HG03060 (cell line): ENCODE measurements around the gene INKA1.
"Not testable (repeated sequence)": the region's sequence is repeated elsewhere in the genome, so short reads cannot be mapped to it uniquely, and the experiment has no call there.

ENCODE experiments used
- ATAC-seq: cut with Tn5 transposase; IDR thresholded peaks from one replicate; pipeline ENCODE4 v1.9.1; 2021; ENCODE audit warnings: low read depth, moderate number of reproducible peaks; ENCODE audit not compliant: unreplicated experiment

The INKA1 gene

DNA sequence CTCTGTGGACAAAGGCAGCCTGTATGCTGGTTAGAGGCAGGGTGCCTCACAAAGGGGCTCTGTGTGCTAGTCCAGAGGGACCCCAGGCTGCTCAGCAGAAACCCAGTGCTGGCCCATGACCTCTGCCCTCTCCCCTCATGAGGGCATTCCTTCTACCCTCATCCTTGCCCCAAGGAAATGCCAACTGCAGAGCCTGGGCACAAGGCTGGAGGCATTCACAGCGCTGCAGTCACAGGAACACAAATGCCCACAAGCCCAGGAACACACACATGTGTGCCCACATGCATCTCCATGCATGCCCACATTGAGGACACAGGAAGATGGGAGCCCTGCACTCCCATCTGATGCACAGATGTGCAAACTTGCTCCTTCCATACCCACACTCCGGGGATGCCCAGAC lies 3.8 kb downstream of the INKA1 start:
- ATAC-seq = no peak

DNA sequence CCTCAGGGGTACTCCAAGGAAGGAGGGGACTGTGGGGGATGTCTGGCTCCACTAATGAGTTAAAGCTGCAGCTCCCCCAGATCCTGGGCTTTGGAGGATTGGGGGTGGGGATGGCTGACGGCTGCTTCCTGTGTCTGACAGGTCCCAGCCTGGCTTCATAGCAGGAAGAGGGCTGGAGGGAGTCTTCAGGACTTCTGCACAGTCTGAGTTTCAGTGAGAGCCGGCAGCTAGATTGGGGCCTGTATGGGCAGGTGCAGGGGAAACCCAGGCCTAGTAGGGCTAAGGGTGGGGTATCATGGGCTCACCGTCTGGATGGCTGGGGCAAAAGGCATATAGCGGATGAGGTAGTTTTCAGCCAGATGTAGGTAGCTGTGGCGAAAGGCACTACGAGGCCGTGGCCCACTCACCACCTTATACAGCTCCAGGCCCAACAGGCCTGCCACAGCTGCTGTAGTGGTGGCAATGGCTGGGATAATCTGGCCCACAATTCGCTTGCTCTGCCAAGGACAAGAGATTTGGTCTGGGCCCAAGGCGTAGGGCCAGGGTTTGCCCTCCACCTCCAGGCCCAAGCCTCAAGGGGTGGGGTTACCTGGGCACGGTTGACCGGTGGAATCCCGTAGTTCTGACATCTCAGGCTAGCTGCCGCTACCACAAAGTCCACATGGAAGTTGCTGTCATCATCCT lies 4.5 kb downstream of the INKA1 start:
- no peak for ATAC-seq

DNA sequence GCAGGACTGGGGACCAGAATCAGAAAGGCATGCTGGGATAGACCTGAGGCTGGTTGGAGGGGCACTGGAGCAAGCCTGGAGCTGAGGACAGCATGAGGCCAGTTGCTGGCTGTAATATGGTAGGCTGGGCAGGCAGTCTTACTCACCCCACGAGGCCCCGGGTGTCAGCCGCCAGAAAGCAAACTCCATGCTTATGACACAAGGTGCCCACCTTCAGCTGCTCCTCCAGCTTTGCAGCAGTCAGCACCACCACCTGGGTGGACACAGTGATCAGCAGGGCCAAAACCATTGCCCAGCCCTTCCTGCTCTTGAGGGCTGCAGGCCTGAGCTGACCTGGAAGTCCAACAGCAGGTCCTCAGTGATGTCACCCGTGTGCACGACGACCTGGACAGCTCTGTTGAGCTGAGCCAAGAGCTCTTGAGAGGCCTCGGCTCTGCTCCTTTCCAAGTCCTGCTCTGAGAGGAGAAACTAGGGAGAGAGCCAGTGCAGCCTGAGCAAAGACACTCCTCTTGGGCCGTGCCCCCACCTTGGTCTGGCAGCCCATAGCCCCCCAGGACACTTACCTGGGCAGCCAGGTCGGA lies 9.9 kb downstream of the INKA1 start:
- ATAC-seq = no peak

DNA sequence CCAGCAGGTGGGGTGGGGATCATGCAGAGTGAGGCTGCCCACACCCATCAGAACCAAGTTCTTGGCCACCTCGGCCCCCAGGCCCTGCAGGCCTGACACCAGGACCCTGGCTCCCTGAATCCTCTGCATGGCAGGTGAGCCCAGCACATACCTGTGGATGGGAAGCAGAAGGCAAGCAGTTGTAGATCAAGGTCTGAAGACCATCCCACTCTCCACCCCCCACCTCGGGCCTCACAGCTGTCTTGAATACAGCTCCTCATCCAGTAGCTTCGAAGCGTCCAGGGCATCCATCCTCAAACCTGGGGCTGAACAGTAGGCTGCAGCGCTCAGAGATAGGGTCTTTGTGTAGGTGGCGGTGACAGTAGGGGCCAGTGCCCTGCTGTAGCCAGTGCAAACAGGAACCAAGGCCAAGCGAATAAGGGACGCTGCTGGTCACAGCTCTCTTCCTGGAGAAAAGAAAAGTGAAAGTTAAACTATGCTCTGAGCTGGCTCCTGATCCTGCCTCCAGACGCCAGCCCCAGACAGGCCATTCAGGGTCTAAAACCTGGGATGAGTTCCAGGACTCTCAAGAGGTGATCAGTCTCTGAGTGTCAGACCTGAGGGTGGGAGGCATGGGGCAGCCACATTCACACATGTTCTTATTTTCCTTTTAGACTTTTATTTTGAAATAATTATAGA lies 10.6 kb downstream of the INKA1 start, which contains the start of gene UBA7:
Gene UBA7, minus strand, starts transcription at position 457 of the 678 bp plus-strand sequence. Its CDS starts 166 bp downstream, at position 291.
- no peak for ATAC-seq

DNA sequence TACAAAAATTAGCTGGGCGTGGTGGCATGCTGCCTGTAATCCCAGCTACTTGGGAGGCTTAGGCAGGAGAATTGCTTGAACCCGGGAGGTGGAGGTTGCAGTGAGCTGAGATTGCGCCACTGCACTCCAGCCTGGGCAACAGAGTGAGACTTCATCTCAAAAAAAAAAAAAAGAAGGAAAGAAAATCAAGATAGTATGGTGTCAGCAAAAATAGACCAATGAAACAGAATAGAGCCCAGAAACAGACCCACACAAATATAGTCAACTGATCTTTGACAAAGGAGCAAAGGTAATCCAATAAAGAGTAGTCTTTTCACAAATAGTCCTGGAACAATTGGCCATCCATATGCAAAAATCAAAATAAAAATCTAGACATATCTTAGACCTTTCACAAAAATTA lies 20.1 kb downstream of the INKA1 start:
- not testable (repeated sequence) for ATAC-seq

DNA sequence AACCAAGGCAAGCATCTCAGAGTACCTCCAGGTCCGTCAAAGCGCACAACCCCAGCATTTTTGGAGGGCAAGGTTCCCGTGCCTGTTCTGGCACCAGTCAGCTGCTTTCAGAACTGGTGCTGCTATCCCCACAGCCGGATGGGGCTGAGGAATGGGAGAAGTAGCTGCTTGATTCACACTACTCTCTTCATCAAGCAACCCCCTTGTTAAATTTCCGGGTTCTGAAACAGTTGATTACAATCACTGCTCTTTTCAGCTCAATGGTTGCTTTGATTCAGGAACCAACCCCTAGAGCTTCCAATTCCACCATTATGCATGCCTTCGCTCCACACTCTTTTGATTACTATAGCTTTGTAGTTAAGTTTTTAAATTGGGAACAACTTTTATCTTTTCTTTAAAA lies 23.0 kb downstream of the INKA1 start:
- no peak for ATAC-seq

DNA sequence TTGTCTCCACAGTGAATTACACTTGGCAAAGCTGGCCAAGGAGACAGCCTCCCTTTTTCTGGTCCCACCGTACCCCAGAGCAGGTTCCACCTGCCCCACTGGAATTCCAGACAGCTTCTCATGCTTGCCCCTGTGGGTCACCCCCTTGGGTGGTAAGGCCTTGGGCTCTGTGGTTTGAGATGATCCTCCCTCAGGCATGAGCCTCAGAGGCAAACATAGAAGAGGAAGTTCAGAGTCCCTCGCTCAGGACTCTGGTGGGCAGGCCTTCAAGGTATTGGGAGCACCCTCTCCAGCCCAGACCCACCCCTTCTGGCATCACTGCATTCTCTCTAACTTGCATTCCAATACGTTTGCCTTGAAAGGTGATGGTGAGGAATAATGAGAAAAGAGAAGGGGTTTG lies 28.3 kb downstream of the INKA1 start:
- no peak for ATAC-seq

DNA sequence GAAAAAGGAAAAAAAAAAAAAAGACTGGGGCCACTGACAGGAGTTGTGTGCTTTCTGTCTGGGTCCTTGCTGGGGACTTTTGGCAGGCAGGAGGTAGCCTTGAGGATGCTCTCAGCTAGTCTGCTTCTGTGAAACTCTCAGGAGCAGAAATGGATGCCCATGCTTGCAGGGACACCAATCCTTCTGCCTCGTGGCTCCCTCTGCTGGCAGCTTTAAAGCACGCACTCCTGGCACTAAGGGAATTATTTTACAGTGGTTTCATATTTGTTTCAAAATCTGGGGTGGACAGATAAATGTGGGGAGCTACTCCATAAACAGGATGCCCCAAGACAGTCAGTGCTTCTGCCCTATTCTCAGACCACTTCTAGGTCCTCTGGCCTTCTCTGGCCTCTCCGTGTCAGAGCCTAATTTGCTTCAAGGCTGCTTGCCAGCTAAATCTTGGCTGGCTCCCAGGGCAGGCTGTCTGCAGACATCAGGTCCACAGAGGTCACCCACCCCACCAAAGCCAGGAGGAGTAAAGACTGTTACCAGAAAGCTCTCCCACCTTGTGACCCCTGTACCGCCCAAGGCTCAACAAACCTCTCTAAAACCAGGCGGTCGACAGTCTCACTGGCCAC lies 36.2 kb downstream of the INKA1 start:
- ATAC-seq = no peak

DNA sequence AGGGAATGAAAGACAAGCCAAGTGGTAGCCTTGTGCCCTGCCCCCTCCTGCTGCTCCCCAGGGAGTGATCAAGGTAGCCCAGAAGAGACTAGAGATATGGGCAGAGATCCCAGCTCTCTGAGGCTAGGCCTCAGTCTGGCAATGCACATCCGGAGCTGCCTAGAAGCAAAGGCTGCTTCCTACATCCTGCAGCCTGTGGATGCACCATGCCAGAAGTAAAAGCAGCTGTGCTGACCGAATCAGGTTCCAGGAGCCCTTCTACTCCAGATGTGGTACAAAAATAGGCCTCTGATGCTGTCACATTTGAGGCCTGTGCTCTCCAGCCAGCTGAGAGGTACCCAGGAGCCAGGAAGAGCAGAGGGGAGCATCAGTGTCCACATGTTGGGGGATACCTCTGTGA lies 37.3 kb downstream of the INKA1 start:
- no peak for ATAC-seq

DNA sequence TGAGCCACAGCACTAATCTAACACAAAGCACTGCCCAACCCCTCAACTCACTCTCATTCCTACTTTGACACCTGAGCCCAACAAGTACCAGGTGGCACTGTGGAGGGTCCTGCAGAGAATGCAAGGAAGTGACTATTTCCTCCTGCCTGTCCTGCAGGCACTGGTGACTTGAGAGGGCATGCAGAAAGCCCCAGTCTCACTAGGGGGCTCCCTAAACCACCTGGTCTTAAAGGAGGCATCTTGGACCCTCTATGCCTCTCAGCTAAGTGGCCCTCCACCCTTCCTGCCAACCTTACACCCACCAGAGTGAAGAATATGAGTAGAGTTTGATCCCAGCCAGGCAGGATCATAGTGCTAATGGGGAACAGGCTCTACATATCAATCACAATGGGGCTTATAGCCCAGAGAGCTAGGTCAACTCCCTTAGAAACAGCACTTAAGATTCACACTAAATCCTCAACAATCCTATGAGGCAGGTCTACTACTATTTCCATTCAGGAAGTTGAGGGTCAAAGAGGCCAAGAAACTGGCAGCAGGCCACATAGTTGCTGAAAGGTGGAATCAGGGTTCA lies 38.1 kb downstream of the INKA1 start:
- no peak for ATAC-seq

DNA sequence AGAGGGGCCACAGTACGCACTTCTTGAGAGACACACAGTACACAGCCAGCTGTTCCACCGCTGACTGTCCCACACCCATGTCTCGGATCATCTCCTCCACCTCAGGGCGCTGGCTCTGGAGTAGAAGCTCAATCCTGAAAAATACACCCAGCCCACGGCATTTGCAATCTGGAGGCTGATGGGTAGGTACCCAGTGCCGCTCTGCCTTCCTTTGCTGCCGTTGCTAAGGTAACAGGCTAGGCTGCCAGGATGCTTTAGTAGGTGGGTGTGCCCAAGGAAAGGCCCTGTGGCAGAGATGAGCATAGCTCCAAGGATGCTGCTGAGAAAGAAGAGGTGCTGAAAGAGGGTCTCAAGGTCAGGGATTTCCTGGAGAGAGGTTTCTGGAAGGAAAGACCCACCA lies 38.7 kb downstream of the INKA1 start:
- no peak for ATAC-seq

DNA sequence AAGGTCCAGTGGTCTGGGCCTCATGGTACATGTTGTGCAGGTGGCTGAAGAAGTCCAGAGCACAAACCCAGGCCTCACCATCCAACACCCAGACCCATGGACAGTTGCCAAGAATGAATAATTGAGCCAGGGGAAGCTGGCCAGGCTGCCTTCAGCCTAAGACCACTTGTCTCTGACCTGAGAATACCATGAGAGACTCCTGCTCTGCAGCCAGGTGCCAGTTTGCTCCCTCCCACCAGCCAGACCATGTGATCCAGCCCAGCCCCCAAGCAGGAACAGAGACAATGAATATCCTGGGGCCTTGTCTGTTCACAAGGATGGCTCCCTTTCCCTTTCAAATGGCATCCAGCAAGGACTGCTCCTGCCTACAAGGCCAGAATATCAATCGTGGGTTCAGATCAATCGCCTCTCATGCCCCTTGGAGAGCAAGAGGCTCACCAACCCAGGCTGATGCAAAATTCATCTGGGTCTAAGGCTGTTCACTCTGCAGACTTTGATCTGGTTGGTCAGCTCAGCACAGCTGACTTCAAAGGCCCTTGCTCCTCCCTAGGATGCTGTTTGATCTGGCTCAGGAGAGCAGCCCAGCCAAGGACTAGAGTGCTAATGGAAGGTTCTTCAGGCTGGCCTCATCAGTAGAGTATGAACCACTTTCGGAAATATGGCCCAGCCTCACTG lies 39.9 kb downstream of the INKA1 start:
- ATAC-seq = no peak

DNA sequence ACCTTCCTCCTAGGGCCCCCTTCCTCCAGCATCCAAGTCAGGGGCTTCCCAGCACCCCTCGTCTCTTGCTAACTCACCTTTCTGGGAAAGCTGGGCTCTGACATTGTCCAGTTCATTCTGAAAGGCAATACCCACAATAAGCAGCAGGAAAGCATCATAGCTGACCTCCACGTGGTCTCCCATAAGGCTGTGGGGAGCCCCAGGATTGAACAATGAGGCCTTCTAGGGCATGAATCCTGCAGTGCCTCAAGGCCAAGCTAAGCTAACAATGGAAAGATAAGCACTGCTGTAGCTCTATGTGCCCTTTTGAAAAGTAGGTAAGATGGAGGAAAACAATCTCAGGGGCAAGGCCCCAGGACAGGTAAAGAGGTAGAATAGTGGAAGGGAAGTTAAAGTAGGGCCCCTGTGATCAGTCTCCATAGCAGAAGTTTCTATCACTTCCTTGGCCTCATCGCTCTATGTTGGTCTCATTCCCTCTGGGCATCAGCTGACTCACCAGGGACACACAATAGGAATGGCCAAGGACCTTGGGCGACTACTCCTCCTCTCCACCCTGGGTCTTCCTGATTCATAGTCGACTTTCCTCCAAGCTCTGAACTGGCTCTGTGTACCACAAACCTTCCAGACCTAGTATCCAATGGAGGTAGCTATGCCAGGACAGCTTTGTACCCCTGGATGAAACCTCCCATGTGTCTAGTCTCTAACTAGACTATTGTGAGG lies 41.6 kb downstream of the INKA1 start:
- no peak for ATAC-seq

DNA sequence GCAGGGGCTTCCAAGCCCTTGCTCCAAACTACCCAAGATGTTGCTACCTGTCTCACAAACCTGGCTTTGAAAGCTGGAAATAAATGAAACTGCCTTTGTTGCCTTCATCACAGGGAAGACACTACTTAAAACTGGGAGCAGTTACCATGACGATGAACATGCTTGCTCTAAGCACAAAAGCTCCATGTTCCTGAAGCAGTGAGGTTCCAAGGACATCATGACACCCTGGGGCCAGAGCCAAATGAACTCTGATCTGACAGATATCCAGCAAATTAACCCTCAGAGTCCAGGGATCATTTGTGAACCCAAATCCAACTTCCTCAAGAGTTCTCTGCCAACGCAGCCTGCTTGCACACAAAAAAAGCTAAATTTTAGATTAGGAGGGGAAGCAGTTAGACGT lies 42.6 kb downstream of the INKA1 start:
- no peak for ATAC-seq
